ENCODE results near the gene HBZ. TPM values are rescaled to one million over a fixed set of nuclear protein-coding genes. Genes with fewer than 3 reads are reported as not detected.

The HBZ gene
- total and polyA plus RNA-seq, 9 of the 15 experiments (the other 6 are each of a cell fraction or from before 2014, with no cell fraction given) = 58.0 to 610 (median 113) TPM

- TF ChIP-seq CBFA2T3 (IDR thresholded peaks at IDR 0.05) (peak; percentile 18; the same call in 1 of the 2 replicates), ZBTB17 (CRISPR knock-in tag; IDR thresholded peaks at IDR 0.05) (no peak), ETV5 (CRISPR knock-in tag; IDR thresholded peaks at IDR 0.05; ENCODE audit: low read depth) (no peak), ARID3B (CRISPR knock-in tag; IDR thresholded peaks at IDR 0.05; ENCODE audit: borderline replicate concordance) (no peak), ZNF512 (tag; IDR thresholded peaks at IDR 0.05) (no peak), FUS (optimal IDR thresholded peaks at IDR 0.05; ENCODE audit: low read depth, low read length) (no peak), MCM7 (IDR thresholded peaks at IDR 0.05) (no peak), ASH1L (IDR thresholded peaks at IDR 0.05; ENCODE audit: borderline replicate concordance, low read depth, partially characterized antibody) (no peak), ZNF133 (CRISPR knock-in tag; IDR thresholded peaks at IDR 0.05) (no peak), RAD51 (IDR thresholded peaks at IDR 0.05; ENCODE audit: borderline replicate concordance, low read depth) (no peak), CBX2 (IDR thresholded peaks at IDR 0.05; ENCODE audit: insufficient read depth, low read length, poor library complexity, severe bottlenecking) (no peak)
These were observed at the start of gene HBZ (continued) for GRCh38 chr16:152141-153128.
